ENCODE measurements around the gene KCNK4. TPM values are rescaled to one million over a fixed set of nuclear protein-coding genes. Genes with fewer than 3 reads are reported as not detected.

KCNK4 gene
- total RNA-seq, 2 donors from 2014 or later: not detected

GRCh38 chr11:64285885-64286800 lies 5.0 kb upstream of the KCNK4 start:
- no peak for ATAC-seq
- Mint-ChIP-seq H3K9me3 (no peaks in the 10 kb centered on the region), H3K4me1 (ENCODE audit: low read depth in 2 of 2) (peaks cover 19 to 24% of the 10 kb centered on the region in 2 donors), H3K36me3 (no peaks in the 10 kb centered on the region), H3K27me3 (peaks cover 6 to 8% of the 10 kb centered on the region in 2 donors), H3K4me3 (peak overlapping the region; percentile 84), H3K27ac (peak overlapping the region; percentile 82)
- no peak for DNase-seq (ENCODE audit: low spot score)

DNA sequence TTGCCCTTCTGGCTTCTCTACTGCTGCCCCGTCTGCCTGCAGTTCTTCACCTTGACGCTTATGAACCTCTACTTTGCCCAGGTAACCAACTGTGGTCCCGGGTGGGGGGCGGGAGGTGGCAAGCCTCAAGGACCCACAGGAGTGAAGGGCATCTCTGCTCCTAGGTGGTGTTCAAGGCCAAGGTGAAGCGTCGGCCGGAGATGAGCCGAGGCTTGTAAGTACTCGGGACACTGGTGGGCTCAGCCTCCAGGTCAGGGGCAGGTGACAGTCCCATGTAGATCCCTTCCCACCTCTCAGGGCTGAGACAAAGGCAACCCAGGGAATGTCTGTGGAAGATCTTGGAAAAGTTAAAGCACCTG lies 4.3 kb upstream of the KCNK4 start:
- DNase-seq (ENCODE audit: low spot score): no peak
- no peak for ATAC-seq
- no peaks in the 10 kb centered on the region for H3K36me3 Mint-ChIP-seq
- H3K9me3 Mint-ChIP-seq: no peaks in the 10 kb centered on the region
- H3K4me3 Mint-ChIP-seq: peak overlapping the region; percentile 84
- H3K4me1 Mint-ChIP-seq (ENCODE audit: low read depth in 2 of 2): peaks cover 19% of the 10 kb centered on the region in 2 donors
- peaks cover 6 to 8% of the 10 kb centered on the region in 2 donors for H3K27me3 Mint-ChIP-seq
- H3K27ac Mint-ChIP-seq: peak overlapping the region; percentile 73 to 82

DNA sequence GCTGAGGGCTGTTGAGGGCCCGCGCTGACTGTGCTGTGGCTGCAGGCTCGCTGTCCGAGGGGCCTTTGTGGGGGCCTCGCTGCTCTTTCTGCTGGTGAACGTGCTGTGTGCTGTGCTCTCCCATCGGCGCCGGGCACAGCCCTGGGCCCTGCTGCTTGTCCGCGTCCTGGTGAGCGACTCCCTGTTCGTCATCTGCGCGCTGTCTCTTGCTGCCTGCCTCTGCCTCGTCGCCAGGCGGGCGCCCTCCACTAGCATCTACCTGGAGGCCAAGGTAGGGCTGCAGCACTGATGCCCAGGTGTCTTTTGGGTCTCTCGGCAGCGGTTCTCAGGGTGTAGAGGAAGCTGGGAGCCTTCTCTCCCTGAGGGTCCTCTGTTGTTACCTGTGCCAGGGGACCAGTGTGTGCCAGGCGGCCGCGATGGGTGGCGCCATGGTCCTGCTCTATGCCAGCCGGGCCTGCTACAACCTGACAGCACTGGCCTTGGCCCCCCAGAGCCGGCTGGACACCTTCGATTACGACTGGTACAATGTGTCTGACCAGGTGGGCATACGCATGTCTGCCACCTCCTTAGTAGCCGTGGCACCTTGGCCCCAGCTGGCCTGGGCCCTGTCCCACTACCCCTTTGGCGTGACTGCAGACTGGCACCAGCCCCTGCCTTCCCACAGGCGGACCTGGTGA lies 3.3 kb upstream of the KCNK4 start:
- no peak overlapping the region for H3K27ac Mint-ChIP-seq
- no peaks in the 10 kb centered on the region for H3K9me3 Mint-ChIP-seq
- no peak overlapping the region for H3K4me3 Mint-ChIP-seq
- peaks cover 18 to 19% of the 10 kb centered on the region in 2 donors for H3K4me1 Mint-ChIP-seq (ENCODE audit: low read depth in 2 of 2)
- H3K36me3 Mint-ChIP-seq: no peaks in the 10 kb centered on the region
- no peak for DNase-seq (ENCODE audit: low spot score)
- ATAC-seq: no peak
- peaks cover 10 to 11% of the 10 kb centered on the region in 2 donors for H3K27me3 Mint-ChIP-seq

DNA sequence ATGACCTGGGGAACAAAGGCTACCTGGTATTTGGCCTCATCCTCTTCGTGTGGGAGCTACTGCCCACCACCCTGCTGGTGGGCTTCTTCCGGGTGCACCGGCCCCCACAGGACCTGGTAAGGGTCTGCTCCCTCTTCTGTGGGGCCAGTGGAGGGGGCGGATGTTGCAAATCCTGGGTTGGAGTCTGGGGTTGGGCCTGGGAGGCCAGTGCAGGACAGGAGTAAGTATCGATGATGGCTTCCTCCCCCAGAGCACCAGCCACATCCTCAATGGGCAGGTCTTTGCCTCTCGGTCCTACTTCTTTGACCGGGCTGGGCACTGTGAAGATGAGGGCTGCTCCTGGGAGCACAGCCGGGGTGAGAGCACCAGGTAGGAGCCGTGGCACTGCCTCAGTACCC lies 2.8 kb upstream of the KCNK4 start:
- peaks cover 16 to 19% of the 10 kb centered on the region in 2 donors for H3K4me1 Mint-ChIP-seq (ENCODE audit: low read depth in 2 of 2)
- H3K4me3 Mint-ChIP-seq: no peak overlapping the region
- no peaks in the 10 kb centered on the region for H3K36me3 Mint-ChIP-seq
- ATAC-seq (no peak), DNase-seq (ENCODE audit: low spot score) (no peak)
- H3K27me3 Mint-ChIP-seq: peaks cover 14 to 17% of the 10 kb centered on the region in 2 donors
- H3K27ac Mint-ChIP-seq: no peak overlapping the region
- H3K9me3 Mint-ChIP-seq: no peaks in the 10 kb centered on the region

- H3K36me3 Mint-ChIP-seq: no peaks in the 10 kb centered on the region
- DNase-seq (ENCODE audit: low spot score) (no peak), ATAC-seq (no peak)
- H3K4me3 Mint-ChIP-seq: no peak overlapping the region
- peaks cover 16% of the 10 kb centered on the region in 2 donors for H3K4me1 Mint-ChIP-seq (ENCODE audit: low read depth in 2 of 2)
- peaks cover 15 to 19% of the 10 kb centered on the region in 2 donors for H3K27me3 Mint-ChIP-seq
- H3K27ac Mint-ChIP-seq: no peak overlapping the region
- H3K9me3 Mint-ChIP-seq: no peaks in the 10 kb centered on the region
These were observed 2.0 kb upstream of the KCNK4 start for GRCh38 chr11:64289002-64289564.

- ATAC-seq: no peak
- Mint-ChIP-seq H3K27ac (no peak overlapping the region), H3K4me3 (peak overlapping the region; percentile 74), H3K36me3 (no peaks in the 10 kb centered on the region), H3K4me1 (ENCODE audit: low read depth in 2 of 2) (peaks cover 14 to 16% of the 10 kb centered on the region in 2 donors), H3K9me3 (no peaks in the 10 kb centered on the region), H3K27me3 (peaks cover 25 to 29% of the 10 kb centered on the region in 2 donors)
- DNase-seq (ENCODE audit: low spot score): no peak
These were observed 495 bp upstream of the KCNK4 start for GRCh38 chr11:64290352-64291261.

DNA sequence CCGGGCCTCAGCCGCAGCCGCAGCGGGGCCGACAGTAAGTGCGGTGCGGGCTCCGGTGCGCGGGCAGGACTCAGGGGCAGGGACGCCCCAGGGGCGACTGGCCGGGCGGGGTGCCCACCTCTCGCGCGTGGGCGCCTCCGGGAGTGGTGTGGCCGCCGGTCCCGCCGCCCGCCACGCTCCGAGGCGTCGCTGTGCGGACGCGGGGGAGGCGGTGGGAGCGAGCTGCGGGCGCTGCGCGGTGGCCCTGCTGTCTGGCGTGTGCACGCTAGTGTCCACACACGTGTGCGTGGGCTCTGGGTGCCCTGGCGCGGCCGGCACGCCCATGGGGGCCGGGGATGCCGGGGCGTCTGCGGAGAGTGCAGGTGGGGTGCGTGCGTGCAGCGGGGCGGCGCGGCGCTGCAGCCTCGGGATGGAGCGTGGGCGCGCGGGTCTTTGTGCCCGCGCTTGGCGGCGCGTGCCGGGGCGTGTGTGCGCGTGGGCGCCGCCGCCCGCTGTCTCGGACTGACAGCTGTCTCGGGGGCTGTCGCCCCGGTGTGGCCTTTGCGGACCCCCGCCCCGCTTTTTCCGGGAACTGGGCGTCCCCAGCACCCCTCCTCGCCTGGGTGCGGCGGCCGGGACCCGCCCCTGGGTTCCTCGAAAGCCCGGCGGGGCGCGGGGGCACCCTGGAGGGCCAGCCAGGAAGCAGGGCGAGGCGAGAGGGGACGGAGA lies 804 bp downstream of the KCNK4 start:
- H3K4me3 Mint-ChIP-seq: no peak overlapping the region
- peak; percentile 15 to 33 for ATAC-seq
- H3K9me3 Mint-ChIP-seq: no peaks in the 10 kb centered on the region
- peaks cover 6 to 9% of the 10 kb centered on the region in 2 donors for H3K4me1 Mint-ChIP-seq (ENCODE audit: low read depth in 2 of 2)
- no peaks in the 10 kb centered on the region for H3K36me3 Mint-ChIP-seq
- DNase-seq (ENCODE audit: low spot score): no peak
- no peak overlapping the region for H3K27ac Mint-ChIP-seq
- H3K27me3 Mint-ChIP-seq: peaks cover 29 to 32% of the 10 kb centered on the region in 2 donors

GRCh38 chr11:64292460-64293254 lies 1.6 kb downstream of the KCNK4 start:
- H3K9me3 Mint-ChIP-seq: no peaks in the 10 kb centered on the region

DNA sequence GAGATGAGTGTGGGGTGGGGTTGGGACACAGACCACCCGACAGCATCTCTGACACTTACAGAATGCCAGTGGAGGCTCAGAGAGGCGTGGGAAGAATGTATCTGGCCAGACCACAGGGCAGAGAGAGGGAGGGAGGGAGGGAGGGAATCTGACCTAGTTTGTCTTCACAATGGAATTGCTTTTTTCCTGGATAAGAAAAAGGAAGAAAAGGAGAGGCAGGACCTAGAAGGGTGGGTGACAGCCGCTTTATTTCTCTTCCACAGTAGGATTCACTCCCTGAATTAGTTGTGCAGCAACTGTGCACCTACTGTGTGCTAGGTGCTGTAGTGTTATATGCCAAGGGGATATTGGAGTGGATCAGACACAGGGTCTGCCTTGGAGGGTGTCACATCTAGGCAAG lies 3.7 kb downstream of the KCNK4 start:
- Mint-ChIP-seq H3K36me3 (no peaks in the 10 kb centered on the region), H3K27me3 (peaks cover 42 to 48% of the 10 kb centered on the region in 2 donors), H3K4me3 (no peak overlapping the region), H3K4me1 (ENCODE audit: low read depth in 2 of 2) (peaks cover 12 to 14% of the 10 kb centered on the region in 2 donors), H3K27ac (no peak overlapping the region), H3K9me3 (no peaks in the 10 kb centered on the region)
- no peak for ATAC-seq
- no peak for DNase-seq (ENCODE audit: low spot score)

More at GRCh38 chr11:64292460-64293254, 1.6 kb downstream of the KCNK4 start:
- Mint-ChIP-seq H3K27ac (no peak overlapping the region), H3K4me3 (peak overlapping the region; percentile 30), H3K36me3 (no peaks in the 10 kb centered on the region), H3K4me1 (ENCODE audit: low read depth in 2 of 2) (peaks cover 7 to 8% of the 10 kb centered on the region in 2 donors), H3K27me3 (peaks cover 36% of the 10 kb centered on the region in 2 donors)
- ATAC-seq (peak in 1 of 2 donors; percentile 25), DNase-seq (ENCODE audit: low spot score) (no peak)

GRCh38 chr11:64295760-64296159 lies 4.7 kb downstream of the KCNK4 start:
- Mint-ChIP-seq H3K4me1 (ENCODE audit: low read depth in 2 of 2) (peaks cover 15 to 17% of the 10 kb centered on the region in 2 donors), H3K36me3 (no peaks in the 10 kb centered on the region), H3K4me3 (no peak overlapping the region), H3K9me3 (no peaks in the 10 kb centered on the region), H3K27ac (no peak overlapping the region), H3K27me3 (peaks cover 43 to 53% of the 10 kb centered on the region in 2 donors)
- DNase-seq (ENCODE audit: low spot score): no peak
- no peak for ATAC-seq

DNA sequence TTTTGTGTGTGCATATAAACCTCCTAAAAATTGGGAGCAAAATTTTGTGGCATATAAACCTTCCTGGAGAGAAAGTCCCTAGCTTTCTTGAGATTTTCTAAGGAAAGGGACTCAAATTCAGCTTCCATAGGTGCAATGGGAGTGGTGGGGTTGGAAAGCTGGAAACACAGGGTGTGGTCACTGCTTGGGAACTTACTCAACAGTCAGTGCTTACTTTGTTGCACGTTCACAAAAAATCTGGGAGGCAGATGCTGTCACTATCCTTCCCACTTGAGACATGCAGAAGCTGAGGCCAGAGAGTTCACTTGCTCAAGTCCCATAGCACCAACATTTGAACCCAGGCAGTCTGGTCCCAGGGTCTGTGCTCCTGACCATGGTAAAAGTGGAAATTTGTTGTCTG lies 5.1 kb downstream of the KCNK4 start:
- peaks cover 44 to 51% of the 10 kb centered on the region in 2 donors for H3K27me3 Mint-ChIP-seq
- H3K4me3 Mint-ChIP-seq: no peak overlapping the region

More for the DNA sequence above, 5.1 kb downstream of the KCNK4 start:
- Mint-ChIP-seq H3K9me3 (no peaks in the 10 kb centered on the region), H3K36me3 (no peaks in the 10 kb centered on the region), H3K4me1 (ENCODE audit: low read depth in 2 of 2) (peaks cover 17 to 18% of the 10 kb centered on the region in 2 donors), H3K27ac (no peak overlapping the region)
- no peak for ATAC-seq
- no peak for DNase-seq (ENCODE audit: low spot score)

All from natural killer cell treated with Interleukin-12 subunit alpha and Interleukin-12 subunit beta and Interleukin-15 and Interleukin-18, amount 100 ng/mL, for 72 hours (primary cell).